Left ventricle myocardium inferior (tissue), 1 donor: Measurements from ENCODE around the gene SMIM20. TPM values are rescaled to one million over a fixed set of nuclear protein-coding genes. Genes with fewer than 3 reads are reported as not detected.

Source experiments
- DNase-seq: peaks from one replicate; pipeline ENCODE4 v3.0.0-alpha.2; 2020
- H3K27ac ChIP-seq: fragments of 200-600 bp; replicated peaks from 2 replicates; pipeline ENCODE4 v1.8.0; 2021
- H3K27me3 ChIP-seq: fragments of 200-600 bp; 2 replicates; pipeline ENCODE4 v1.8.0; 2021; ENCODE audit warnings: low read depth
- H3K36me3 ChIP-seq: fragments of 200-600 bp; 2 replicates; pipeline ENCODE4 v1.8.0; 2021
- H3K4me1 ChIP-seq: fragments of 200-600 bp; 2 replicates; pipeline ENCODE4 v1.8.0; 2021
- H3K4me3 ChIP-seq: fragments of 200-600 bp; 2 replicates; pipeline ENCODE4 v1.8.0; 2021; ENCODE audit warnings: mild to moderate bottlenecking, moderate library complexity
- H3K9me3 ChIP-seq: fragments of 200-600 bp; replicated peaks from 2 replicates; pipeline ENCODE4 v1.8.0; 2021
- CTCF ChIP-seq: fragments of 200-600 bp; IDR thresholded peaks from 2 replicates; pipeline ENCODE4 v1.8.0; 2021; ENCODE audit warnings: antibody characterized with exemption, mild to moderate bottlenecking, borderline replicate concordance
- intact Hi-C: fragments of 100-400 bp; cut with micrococcal nuclease; formaldehyde crosslinking; loops from one replicate; pipeline ENCODE4 v1.11.0; 2022
- total RNA-seq: library from RNA; stranded (reverse); fragmentation: NEBNext Ultra II Directional; extraction: Animal tissue kit (Norgen Biotek cat#: 25700); gene quantifications from one replicate; pipeline ENCODE4 v1.2.1, GENCODE V29; 2021
- donor health status: DM: no; HTN: yes; CAD: no; lungs with severe emphysema.

The SMIM20 gene
- total RNA-seq, 1 donor from 2014 or later, result 45.4 TPM

DNA sequence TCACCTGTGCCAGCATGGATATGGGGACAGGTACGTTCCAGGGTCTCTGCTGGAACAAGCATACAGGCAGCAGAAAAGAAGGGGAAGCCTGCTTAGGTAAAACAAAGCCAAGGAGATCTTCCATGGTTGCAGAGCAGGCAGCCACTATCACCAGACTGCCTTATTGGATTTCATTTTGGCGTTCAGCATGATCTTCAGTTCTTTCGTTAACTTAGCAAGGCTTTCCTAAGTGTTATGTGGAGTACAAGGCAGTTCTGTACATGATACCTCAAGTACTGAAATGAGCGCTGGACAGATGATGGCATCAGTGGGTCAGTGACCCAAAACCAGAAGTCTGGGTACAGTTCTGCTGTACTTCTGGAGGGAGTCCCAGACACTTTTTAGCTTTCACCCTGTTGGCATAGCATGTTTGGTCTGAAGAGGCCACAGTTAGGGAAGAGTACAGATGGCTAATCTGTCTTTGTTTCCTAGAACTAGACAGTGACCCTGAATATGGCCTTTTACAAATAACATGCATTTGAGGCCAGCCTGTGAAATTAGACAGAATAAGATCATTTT lies 8.9 kb downstream of the SMIM20 start:
- no peak for TF ChIP-seq CTCF
- intact Hi-C loops, result no loop called here
- no peak overlapping the region for H3K27ac ChIP-seq
- H3K4me1 ChIP-seq, result peaks cover 57% of the 10 kb centered on the region
- no peaks in the 10 kb centered on the region for H3K27me3 ChIP-seq
- no peak overlapping the region for H3K4me3 ChIP-seq
- H3K36me3 ChIP-seq, result no peaks in the 10 kb centered on the region
- H3K9me3 ChIP-seq, result no peaks in the 10 kb centered on the region
- no peak for DNase-seq

DNA sequence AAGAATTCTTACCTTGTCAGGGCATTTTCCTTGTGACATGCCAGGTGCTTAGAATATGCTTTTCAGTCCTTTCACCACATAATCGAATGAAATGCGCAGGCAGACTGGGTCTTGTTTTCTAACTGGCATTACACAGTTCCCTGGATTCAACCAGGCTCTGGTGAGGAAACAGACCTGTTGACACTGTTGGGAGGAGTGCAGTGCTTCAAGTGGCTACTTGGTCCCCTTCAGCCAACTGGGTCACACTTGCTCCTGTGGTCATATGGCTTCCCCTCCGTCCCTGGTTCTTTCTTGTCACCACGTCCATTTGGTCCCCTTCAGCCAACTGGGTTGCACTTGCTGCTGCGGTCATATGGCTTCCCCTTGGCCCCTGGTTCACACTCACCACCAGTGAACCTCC lies 9.7 kb downstream of the SMIM20 start:
- Histone ChIP-seq H3K9me3 (no peaks in the 10 kb centered on the region), H3K27ac (peak overlapping the region; percentile 43), H3K36me3 (no peaks in the 10 kb centered on the region), H3K27me3 (no peaks in the 10 kb centered on the region), H3K4me3 (no peak overlapping the region), H3K4me1 (peaks cover 66% of the 10 kb centered on the region)
- TF ChIP-seq CTCF, result no peak
- intact Hi-C loops, result no loop called here
- DNase-seq, result no peak

DNA sequence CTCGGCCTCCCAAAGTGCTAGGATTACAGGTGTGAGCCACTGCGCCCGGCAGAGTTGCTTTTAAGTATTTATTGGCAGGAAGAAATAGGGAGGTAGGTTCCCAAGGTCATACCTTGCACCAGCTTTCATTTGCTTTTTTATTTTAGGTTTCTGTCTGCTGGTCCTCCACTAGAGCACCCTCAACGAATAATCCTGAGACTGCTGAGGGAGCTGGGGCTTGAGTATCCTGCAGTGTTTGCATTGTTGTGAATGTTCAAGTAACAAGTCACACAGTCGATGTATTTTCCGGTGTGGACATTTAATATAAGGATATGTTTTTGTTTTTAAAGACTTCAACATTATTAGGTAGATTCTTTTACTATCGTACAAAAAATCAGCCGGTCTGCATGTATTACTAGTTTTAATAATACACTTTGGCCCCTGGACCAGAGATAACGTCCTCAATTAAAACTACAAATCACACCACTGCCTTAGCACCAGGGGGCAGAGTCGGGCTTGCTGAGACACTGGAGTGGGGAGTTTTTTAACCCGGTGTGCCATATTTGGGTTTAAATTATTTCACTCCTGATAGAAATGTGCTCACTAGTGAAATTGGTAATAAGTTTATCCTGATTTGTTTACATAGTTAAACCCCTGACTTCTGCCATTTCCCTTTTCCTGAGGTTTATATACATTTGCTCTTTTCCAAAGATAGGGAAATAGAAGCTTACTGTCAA lies 11.6 kb downstream of the SMIM20 start:
- no peaks in the 10 kb centered on the region for H3K27me3 ChIP-seq
- H3K27ac ChIP-seq, result no peak overlapping the region
- TF ChIP-seq CTCF, result peak; percentile 67
- peak; percentile 33 for DNase-seq
- peaks cover 64% of the 10 kb centered on the region for H3K4me1 ChIP-seq
- intact Hi-C loops, result no loop called here
- no peaks in the 10 kb centered on the region for H3K36me3 ChIP-seq
- H3K4me3 ChIP-seq, result no peak overlapping the region
- no peaks in the 10 kb centered on the region for H3K9me3 ChIP-seq

DNA sequence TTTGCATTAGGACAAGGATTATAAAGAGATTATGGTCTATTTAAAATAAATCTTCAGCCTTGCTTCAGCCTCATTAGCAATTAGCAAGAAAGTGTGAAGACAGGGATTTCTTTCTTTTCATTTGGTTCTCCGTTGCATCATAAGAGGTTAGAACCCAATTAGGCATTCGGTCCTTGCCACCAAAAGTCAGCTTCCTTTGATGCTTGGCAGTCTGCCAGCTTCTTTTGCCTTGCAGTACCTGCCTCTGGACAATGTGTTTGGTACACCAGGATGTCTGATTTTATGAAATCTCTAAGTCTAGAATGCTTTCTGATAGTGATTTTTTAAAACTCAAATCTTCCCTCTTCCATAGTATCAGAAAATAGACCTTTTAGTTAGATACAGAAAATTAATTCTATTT lies 12.4 kb downstream of the SMIM20 start:
- H3K4me1 ChIP-seq, result peaks cover 60% of the 10 kb centered on the region
- intact Hi-C loops, result no loop called here

DNA sequence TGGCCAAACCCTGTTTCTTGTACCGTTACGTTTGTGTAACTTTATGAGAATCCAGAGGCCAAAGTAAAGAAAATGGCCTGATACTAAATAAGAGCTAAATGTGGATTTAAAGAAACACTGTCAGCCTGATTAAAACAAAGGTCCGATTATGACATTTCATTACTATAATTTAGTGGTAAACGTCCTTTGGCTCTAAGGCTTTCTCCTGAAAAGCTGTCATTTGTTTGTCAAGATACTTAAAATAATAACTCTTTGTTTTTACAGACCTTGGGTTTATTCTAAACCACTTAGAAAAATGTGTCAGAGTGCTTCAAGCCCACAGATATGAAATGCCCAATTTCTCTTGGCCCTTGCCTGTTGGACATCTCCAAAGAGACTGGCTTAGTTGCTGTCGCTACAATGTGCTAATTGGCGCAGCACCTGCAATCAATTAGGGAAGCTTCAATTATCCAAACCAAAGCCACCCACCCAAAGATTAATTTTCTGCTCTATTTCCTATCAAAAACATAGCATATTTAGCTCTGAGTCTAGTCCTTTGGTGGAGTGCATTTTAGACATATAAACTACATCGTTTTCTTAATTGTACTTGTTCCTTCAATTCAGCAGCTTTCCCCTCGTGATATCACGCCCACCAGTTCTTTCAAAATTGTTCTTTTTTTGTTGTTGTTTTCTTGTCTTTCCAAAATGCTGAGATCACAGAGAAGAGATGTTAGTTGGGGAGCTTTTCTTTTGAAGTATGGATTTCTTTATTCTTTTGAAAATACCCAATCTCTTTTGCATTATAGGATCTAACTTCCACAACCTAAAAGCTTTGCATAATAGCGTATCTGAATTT lies 13.6 kb downstream of the SMIM20 start:
- intact Hi-C loops, result no loop called here
- TF ChIP-seq CTCF, result no peak
- Histone ChIP-seq H3K36me3 (no peaks in the 10 kb centered on the region), H3K27ac (peak overlapping the region; percentile 69), H3K4me3 (no peak overlapping the region), H3K27me3 (no peaks in the 10 kb centered on the region), H3K9me3 (no peaks in the 10 kb centered on the region), H3K4me1 (peaks cover 48% of the 10 kb centered on the region)
- DNase-seq, result no peak

More for the DNA sequence above, 12.4 kb downstream of the SMIM20 start:
- H3K27ac ChIP-seq, result no peak overlapping the region
- H3K4me3 ChIP-seq, result no peak overlapping the region
- no peak for TF ChIP-seq CTCF
- no peaks in the 10 kb centered on the region for H3K9me3 ChIP-seq
- no peaks in the 10 kb centered on the region for H3K27me3 ChIP-seq
- H3K36me3 ChIP-seq, result no peaks in the 10 kb centered on the region
- no peak for DNase-seq
